Measurements from ENCODE around the gene CNTN1.

Gene CNTN1

DNA sequence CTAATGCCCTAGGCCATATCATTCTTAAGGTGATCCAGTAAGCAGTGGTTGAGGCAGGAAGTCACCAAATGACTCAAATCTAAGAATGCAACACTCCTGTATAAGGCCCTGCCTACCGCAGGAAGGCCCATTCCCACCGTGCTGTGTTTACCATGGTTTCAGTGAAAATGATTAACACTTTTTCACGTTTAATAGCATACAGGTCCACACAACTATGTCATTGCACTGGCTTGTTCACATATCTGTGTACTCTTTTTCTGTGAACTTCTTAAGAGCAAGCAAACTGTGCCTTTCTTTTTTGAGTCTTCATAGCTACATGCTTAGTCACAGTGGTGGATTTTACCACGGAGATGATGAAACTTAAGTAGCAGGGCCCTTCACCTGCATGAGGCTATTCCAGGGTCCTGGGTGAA lies 214.9 kb downstream of the CNTN1 start:
- TF ChIP-seq, protein P1, sequence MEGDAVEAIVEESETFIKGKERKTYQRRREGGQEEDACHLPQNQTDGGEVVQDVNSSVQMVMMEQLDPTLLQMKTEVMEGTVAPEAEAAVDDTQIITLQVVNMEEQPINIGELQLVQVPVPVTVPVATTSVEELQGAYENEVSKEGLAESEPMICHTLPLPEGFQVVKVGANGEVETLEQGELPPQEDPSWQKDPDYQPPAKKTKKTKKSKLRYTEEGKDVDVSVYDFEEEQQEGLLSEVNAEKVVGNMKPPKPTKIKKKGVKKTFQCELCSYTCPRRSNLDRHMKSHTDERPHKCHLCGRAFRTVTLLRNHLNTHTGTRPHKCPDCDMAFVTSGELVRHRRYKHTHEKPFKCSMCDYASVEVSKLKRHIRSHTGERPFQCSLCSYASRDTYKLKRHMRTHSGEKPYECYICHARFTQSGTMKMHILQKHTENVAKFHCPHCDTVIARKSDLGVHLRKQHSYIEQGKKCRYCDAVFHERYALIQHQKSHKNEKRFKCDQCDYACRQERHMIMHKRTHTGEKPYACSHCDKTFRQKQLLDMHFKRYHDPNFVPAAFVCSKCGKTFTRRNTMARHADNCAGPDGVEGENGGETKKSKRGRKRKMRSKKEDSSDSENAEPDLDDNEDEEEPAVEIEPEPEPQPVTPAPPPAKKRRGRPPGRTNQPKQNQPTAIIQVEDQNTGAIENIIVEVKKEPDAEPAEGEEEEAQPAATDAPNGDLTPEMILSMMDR (IDR thresholded peaks at IDR 0.05), result no peak

- TF ChIP-seq, protein P1 (IDR thresholded peaks at IDR 0.05), result no peak
Measured at GRCh38 chr12:40911676-40912075, 219.4 kb downstream of the CNTN1 start.

DNA sequence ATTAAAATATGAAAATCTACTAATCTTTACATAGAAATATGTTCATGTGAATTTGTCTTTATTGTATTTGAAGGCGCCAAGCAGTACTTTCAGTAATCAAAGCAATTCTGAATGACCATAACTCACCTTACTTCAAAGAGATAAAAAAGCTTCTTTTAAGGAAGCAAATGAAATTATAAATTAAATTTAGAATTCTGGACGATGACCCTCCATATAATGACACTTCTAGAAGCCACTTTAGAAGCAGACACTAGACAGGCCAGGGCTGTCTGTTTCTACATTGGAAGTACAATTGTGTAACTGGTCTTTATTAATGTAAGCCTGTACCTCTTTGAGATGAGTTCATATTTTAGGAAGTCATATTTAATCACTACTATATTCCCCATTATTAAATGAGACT lies 222.9 kb downstream of the CNTN1 start:
- TF ChIP-seq, protein P1 (IDR thresholded peaks at IDR 0.05), result no peak

DNA sequence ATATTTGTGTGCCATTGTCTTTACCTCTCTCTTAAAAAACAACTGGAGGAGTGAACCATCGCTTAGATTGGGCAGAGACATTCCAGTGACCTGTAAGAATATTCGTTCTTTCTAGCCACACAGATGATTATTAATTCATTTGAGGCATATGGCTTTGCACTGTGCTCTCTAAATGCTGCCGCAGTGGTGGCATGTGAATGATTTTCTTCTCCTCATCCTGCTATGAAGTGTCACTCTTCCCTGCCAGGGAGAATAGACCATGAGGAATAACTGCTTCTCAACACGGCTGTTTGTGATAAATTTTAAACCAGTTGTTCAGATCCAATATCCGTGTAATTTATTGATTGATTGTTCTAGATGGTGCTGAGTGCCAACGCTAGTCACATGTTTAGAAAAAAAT lies 225.3 kb downstream of the CNTN1 start:
- TF ChIP-seq, protein P1 (IDR thresholded peaks at IDR 0.05), result no peak

GRCh38 chr12:40921563-40922163 lies 229.4 kb downstream of the CNTN1 start:
- TF ChIP-seq, protein P1 (IDR thresholded peaks at IDR 0.05), result peak; percentile 74

- TF ChIP-seq, protein P1 (IDR thresholded peaks at IDR 0.05), result no peak
Measured at GRCh38 chr12:40937891-40938290, 245.7 kb downstream of the CNTN1 start.

DNA sequence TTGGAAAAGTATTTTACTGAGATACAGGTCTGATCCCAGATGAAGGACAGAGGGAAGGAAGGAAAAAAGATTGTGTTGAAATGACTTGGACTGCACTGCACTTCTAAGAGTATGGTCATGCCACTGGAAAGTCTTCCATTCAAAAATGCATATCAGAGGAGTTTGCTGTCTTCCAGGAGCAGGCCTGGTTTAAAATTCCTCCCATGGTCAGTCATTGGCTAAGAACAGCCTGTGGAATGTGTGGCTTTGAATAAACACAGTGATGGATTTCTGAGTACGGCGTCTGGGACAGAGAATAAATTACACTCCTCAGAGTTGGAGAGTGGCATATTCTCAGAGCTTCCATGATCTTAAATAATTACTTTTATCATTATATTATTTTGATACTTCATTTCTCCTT lies 250.1 kb downstream of the CNTN1 start:
- TF ChIP-seq, protein P1 (IDR thresholded peaks at IDR 0.05), result no peak

GRCh38 chr12:40945772-40946171 lies 253.5 kb downstream of the CNTN1 start:
- TF ChIP-seq, protein P1 (IDR thresholded peaks at IDR 0.05), result no peak
